Renal cortex interstitium (tissue), 3 donors: ENCODE data around the gene MTA2. TPM values are rescaled to one million over a fixed set of nuclear protein-coding genes. Genes with fewer than 3 reads are reported as not detected.

Source experiments
- polyA plus RNA-seq, 3 donors: library from polyadenylated mRNA; unstranded; fragments of 120-200 nt; gene quantifications; one replicate each; pipeline ENCODE4 v1.2.1, GENCODE V29; 2013; ENCODE audit not compliant: insufficient read length in 3 of 3

The MTA2 gene
- polyA plus RNA-seq, 3 donors: 79.7 to 105 (median 101) TPM

Other genes with a start within 250 kb of the MTA2 start
- gene SCGB1A1, start 182.8 kb downstream of the MTA2 start, polyA plus RNA-seq: not detected
- 100 to 1,000 TPM; 193 to 231 (median 198) TPM for gene AHNAK, start 55.1 kb downstream of the MTA2 start, polyA plus RNA-seq
- 1,000 to 10,000 TPM; 2,243 to 2,394 (median 2,287) TPM for gene EEF1G, start 28.0 kb downstream of the MTA2 start, polyA plus RNA-seq
- 10 to 100 TPM; 21.2 to 27.7 (median 23.7) TPM for gene TUT1, start 10.3 kb downstream of the MTA2 start, polyA plus RNA-seq
- 10 to 100 TPM; 30.5 to 38.5 (median 34.3) TPM for gene EML3, start 10.9 kb upstream of the MTA2 start, polyA plus RNA-seq
- 1 to 10 TPM; 2.9 to 4.8 (median 3.5) TPM for gene ROM1, start 11.4 kb upstream of the MTA2 start, polyA plus RNA-seq
- 10 to 100 TPM; 20.8 to 42.2 (median 36.5) TPM for gene B3GAT3, start 20.1 kb upstream of the MTA2 start, polyA plus RNA-seq
- gene GANAB, start 44.7 kb upstream of the MTA2 start, polyA plus RNA-seq: 100 to 1,000 TPM; 349 to 398 (median 360) TPM
- 10 to 100 TPM; 18.1 to 22.7 (median 19.2) TPM for gene INTS5, start 51.4 kb upstream of the MTA2 start, polyA plus RNA-seq
- gene C11orf98, start 63.3 kb upstream of the MTA2 start, polyA plus RNA-seq: 10 to 100 TPM; 56.8 to 59.1 (median 58.5) TPM
- gene CSKMT, start 63.4 kb upstream of the MTA2 start, polyA plus RNA-seq: 1 to 10 TPM; 3.8 to 5.9 (median 4.6) TPM
- 10 to 100 TPM in 2 of 3 donors, 1 to 10 TPM in 1; 6.4 to 12.5 (median 10.7) TPM for gene UQCC3, start 69.8 kb upstream of the MTA2 start, polyA plus RNA-seq
- 1 to 10 TPM; 6.3 to 6.8 (median 6.4) TPM for gene LBHD1, start 70.4 kb upstream of the MTA2 start, polyA plus RNA-seq
- gene UBXN1, start 77.2 kb upstream of the MTA2 start, polyA plus RNA-seq: 100 to 1,000 TPM; 147 to 191 (median 164) TPM
- 1 to 10 TPM in 2 of 3 donors, under 1 TPM in 1; 0.75 to 1.3 (median 1.1) TPM for gene LRRN4CL, start 87.7 kb upstream of the MTA2 start, polyA plus RNA-seq
- gene BSCL2, start 105.6 kb upstream of the MTA2 start, polyA plus RNA-seq: 10 to 100 TPM; 60.1 to 70.8 (median 63.0) TPM
- 1 to 10 TPM; 1.4 to 2.6 (median 2.0) TPM for gene GNG3, start 105.8 kb upstream of the MTA2 start, polyA plus RNA-seq
- 10 to 100 TPM; 82.0 to 92.8 (median 92.6) TPM for gene HNRNPUL2, start 125.6 kb upstream of the MTA2 start, polyA plus RNA-seq
- 10 to 100 TPM; 38.1 to 48.2 (median 41.8) TPM for gene TTC9C, start 126.6 kb upstream of the MTA2 start, polyA plus RNA-seq
- gene ZBTB3, start 152.3 kb upstream of the MTA2 start, polyA plus RNA-seq: 1 to 10 TPM; 7.3 to 8.1 (median 7.5) TPM
- gene POLR2G, start 159.7 kb upstream of the MTA2 start, polyA plus RNA-seq: 100 to 1,000 TPM; 133 to 162 (median 156) TPM
- gene TAF6L, start 169.5 kb upstream of the MTA2 start, polyA plus RNA-seq: 10 to 100 TPM; 27.1 to 38.7 (median 33.1) TPM
- 10 to 100 TPM; 58.3 to 73.4 (median 71.4) TPM for gene TMEM179B, start 185.5 kb upstream of the MTA2 start, polyA plus RNA-seq
- gene TMEM223, start 190.1 kb upstream of the MTA2 start, polyA plus RNA-seq: 10 to 100 TPM; 21.8 to 30.6 (median 29.2) TPM
- 100 to 1,000 TPM; 114 to 137 (median 116) TPM for gene NXF1, start 203.6 kb upstream of the MTA2 start, polyA plus RNA-seq
- 10 to 100 TPM; 51.6 to 57.9 (median 56.7) TPM for gene STX5, start 230.2 kb upstream of the MTA2 start, polyA plus RNA-seq
- gene TEX54, start 231.0 kb upstream of the MTA2 start, polyA plus RNA-seq: under 1 TPM in 1 of 3 donors, not detected in 2; 0.42 TPM
- gene WDR74, start 237.7 kb upstream of the MTA2 start, polyA plus RNA-seq: 10 to 100 TPM; 33.7 to 48.3 (median 43.5) TPM